WTC11 (cell line): ENCODE results near the gene PLD1. TPM values are rescaled to one million over a fixed set of nuclear protein-coding genes. Genes with fewer than 3 reads are reported as not detected.

ENCODE experiments used
- ATAC-seq: fragments of 200-7000 bp; cut with Tn5 transposase; 2 replicates; pipeline ENCODE4 v1.10.0; 2021; ENCODE audit warnings: mild to moderate bottlenecking, moderate library complexity
- CTCF ChIA-PET: fragments of 300-600 bp; sonication (Branson Sonifier 250); formaldehyde crosslinking; loops from one replicate; lab custom pipeline; 2021; ENCODE audit warnings: antibody characterized with exemption; lab: Charles Lee
- POLR2A ChIA-PET: fragments of 350-600 bp; sonication (Branson Sonifier 250); formaldehyde crosslinking; loops from one replicate; lab custom pipeline; 2021; ENCODE audit warnings: antibody characterized with exemption; lab: Charles Lee
- DNase-seq: peaks from one replicate; pipeline ENCODE4 v3.0.0; 2021; ENCODE audit warnings: low spot score
- H3K27ac Mint-ChIP-seq: 2 replicates; pipeline ENCODE4 v1.8.0; 2021; ENCODE audit warnings: mixed read lengths
- H3K27me3 Mint-ChIP-seq: 2 replicates; pipeline ENCODE4 v1.8.0; 2021; ENCODE audit warnings: low read depth, mild to moderate bottlenecking, moderate library complexity, mixed read lengths
- H3K36me3 Mint-ChIP-seq: 2 replicates; pipeline ENCODE4 v1.8.0; 2021; ENCODE audit warnings: mixed read lengths
- H3K4me1 Mint-ChIP-seq: 2 replicates; pipeline ENCODE4 v1.8.0; 2022; ENCODE audit warnings: mixed read lengths
- H3K4me3 Mint-ChIP-seq: 2 replicates; pipeline ENCODE4 v1.8.0; 2021; ENCODE audit warnings: mild to moderate bottlenecking, moderate library complexity, mixed read lengths
- H3K9me3 Mint-ChIP-seq: 2 replicates; pipeline ENCODE4 v1.8.0; 2021; ENCODE audit warnings: mixed read lengths
- ARID4B ChIP-seq: sonication (generic); formaldehyde crosslinking; IDR thresholded peaks from 2 replicates; pipeline ENCODE4 v1.8.0; 2023; ENCODE audit warnings: missing genetic modification reagents, mild to moderate bottlenecking, borderline replicate concordance
- E2F1 ChIP-seq: sonication (generic); formaldehyde crosslinking; IDR thresholded peaks from 2 replicates; pipeline ENCODE4 v1.8.0; 2022; ENCODE audit warnings: mild to moderate bottlenecking, missing genetic modification reagents
- ERG ChIP-seq: fragments of 250-450 bp; sonication (Bioruptor Pico); IDR thresholded peaks from 2 replicates; pipeline ENCODE4 v1.8.0; 2021; ENCODE audit warnings: mild to moderate bottlenecking
- ETV6 ChIP-seq: sonication (generic); formaldehyde crosslinking; IDR thresholded peaks from 2 replicates; pipeline ENCODE4 v1.8.1; 2022; ENCODE audit warnings: mild to moderate bottlenecking, missing genetic modification reagents
- GABPB1 ChIP-seq: sonication (generic); formaldehyde crosslinking; IDR thresholded peaks from 2 replicates; pipeline ENCODE4 v1.8.1; 2023; ENCODE audit warnings: mild to moderate bottlenecking, missing genetic modification reagents
- GTF2I ChIP-seq: fragments of 250-450 bp; sonication (Bioruptor Pico); conservative IDR thresholded peaks from 2 replicates; pipeline ENCODE4 v1.4.0; 2021; ENCODE audit warnings: mild to moderate bottlenecking
- IRF2 ChIP-seq: sonication (generic); formaldehyde crosslinking; IDR thresholded peaks from 2 replicates; pipeline ENCODE4 v1.8.0; 2022; ENCODE audit warnings: low read depth, missing genetic modification reagents, borderline replicate concordance
- JUN ChIP-seq: sonication (generic); formaldehyde crosslinking; IDR thresholded peaks from 2 replicates; pipeline ENCODE4 v1.8.0; 2023; ENCODE audit warnings: mild to moderate bottlenecking, missing genetic modification reagents
- MXD4 ChIP-seq: fragments of 250-450 bp; sonication (Bioruptor Pico); IDR thresholded peaks from 2 replicates; pipeline ENCODE4 v1.8.0; 2021; ENCODE audit warnings: mild to moderate bottlenecking, moderate library complexity, borderline replicate concordance
- MYBL2 ChIP-seq: sonication (generic); formaldehyde crosslinking; IDR thresholded peaks from 2 replicates; pipeline ENCODE4 v1.8.1; 2023; ENCODE audit warnings: mild to moderate bottlenecking, moderate library complexity, missing genetic modification reagents
- NR1H2 ChIP-seq: sonication (generic); formaldehyde crosslinking; IDR thresholded peaks from 2 replicates; pipeline ENCODE4 v1.9.0; 2021; ENCODE audit warnings: mild to moderate bottlenecking, moderate library complexity, missing genetic modification reagents
- NR2C2 ChIP-seq: sonication (generic); formaldehyde crosslinking; IDR thresholded peaks from 2 replicates; pipeline ENCODE4 v1.8.0; 2022; ENCODE audit warnings: mild to moderate bottlenecking, missing genetic modification reagents
- OVOL2 ChIP-seq: fragments of 250-450 bp; sonication (Bioruptor Pico); IDR thresholded peaks from 2 replicates; pipeline ENCODE4 v1.9.0; 2021; ENCODE audit warnings: mild to moderate bottlenecking, borderline replicate concordance
- SOX15 ChIP-seq: fragments of 250-450 bp; sonication (Bioruptor Pico); IDR thresholded peaks from 2 replicates; pipeline ENCODE4 v1.9.0; 2021; ENCODE audit warnings: mild to moderate bottlenecking
- STAT6 ChIP-seq: sonication (generic); formaldehyde crosslinking; conservative IDR thresholded peaks from 2 replicates; pipeline ENCODE4 v1.8.1; 2023; ENCODE audit warnings: mild to moderate bottlenecking, low read depth, missing genetic modification reagents, moderate library complexity
- USF2 ChIP-seq: sonication (generic); formaldehyde crosslinking; IDR thresholded peaks from 2 replicates; pipeline ENCODE4 v1.8.1; 2023; ENCODE audit warnings: mild to moderate bottlenecking, missing genetic modification reagents, moderate library complexity
- ZBTB43 ChIP-seq: sonication (generic); formaldehyde crosslinking; IDR thresholded peaks from 2 replicates; pipeline ENCODE4 v1.8.1; 2023; ENCODE audit warnings: mild to moderate bottlenecking, missing genetic modification reagents
- ZNF219 ChIP-seq: sonication (generic); formaldehyde crosslinking; IDR thresholded peaks from 2 replicates; pipeline ENCODE4 v1.8.0; 2023; ENCODE audit warnings: missing genetic modification reagents, mild to moderate bottlenecking, borderline replicate concordance
- ZNF396 ChIP-seq: fragments of 250-450 bp; sonication (Bioruptor Pico); IDR thresholded peaks from 2 replicates; pipeline ENCODE4 v1.8.0; 2021; ENCODE audit warnings: mild to moderate bottlenecking, moderate library complexity, borderline replicate concordance
- ZSCAN18 ChIP-seq: fragments of 250-450 bp; sonication (Bioruptor Pico); IDR thresholded peaks from 2 replicates; pipeline ENCODE4 v2.1.2; 2022; ENCODE audit warnings: mild to moderate bottlenecking, moderate library complexity
- total RNA-seq: library from RNA; stranded (reverse); gene quantifications from 3 replicates; pipeline ENCODE4 v1.2.3, GENCODE V29; 2021

The PLD1 gene
- total RNA-seq, 1 experiment from 2014 or later, result 4.0 TPM

- H3K36me3 Mint-ChIP-seq, result peaks cover 15% of the 10 kb centered on the region
- peaks cover 10% of the 10 kb centered on the region for H3K4me1 Mint-ChIP-seq
- TF ChIP-seq ZBTB43 (CRISPR knock-in tag) (no peak), GTF2I (CRISPR knock-in tag) (no peak), ZSCAN18 (CRISPR knock-in tag) (no peak), MXD4 (CRISPR knock-in tag) (no peak), ARID4B (no peak), USF2 (CRISPR knock-in tag) (no peak), ZNF219 (CRISPR knock-in tag) (no peak), SOX15 (CRISPR knock-in tag) (no peak), E2F1 (CRISPR knock-in tag) (no peak), ETV6 (no peak), IRF2 (CRISPR knock-in tag) (no peak)
- ATAC-seq, result no peak
- H3K27ac Mint-ChIP-seq, result no peak overlapping the region
- H3K9me3 Mint-ChIP-seq, result peaks cover 20% of the 10 kb centered on the region
- H3K4me3 Mint-ChIP-seq, result no peak overlapping the region
- no peak for DNase-seq
- CTCF ChIA-PET, result no interaction called here
- POLR2A ChIA-PET, result interaction anchor here (0.6 kb wide), 2 partner anchors 33 to 441 kb away, joined by 3 to 4 read pairs; no protein-coding TSS in a partner anchor
- no peaks in the 10 kb centered on the region for H3K27me3 Mint-ChIP-seq
These were observed 98.7 kb downstream of the PLD1 start for GRCh38 chr3:171711461-171712170.

GRCh38 chr3:171710359-171710758 is 99.9 kb downstream of the PLD1 start:
- H3K27ac Mint-ChIP-seq, result no peak overlapping the region
- H3K4me3 Mint-ChIP-seq, result no peak overlapping the region
- H3K9me3 Mint-ChIP-seq, result peaks cover 7% of the 10 kb centered on the region
- DNase-seq (no peak), ATAC-seq (no peak)
- POLR2A ChIA-PET, result interaction anchor here (0.7 kb wide), 1 partner anchor 65 kb away, joined by 7 read pairs; no protein-coding TSS in a partner anchor
- CTCF ChIA-PET, result interaction anchor here (1.6 kb wide), 1 partner anchor 62 kb away, joined by 3 read pairs; no protein-coding TSS in a partner anchor
- no peaks in the 10 kb centered on the region for H3K27me3 Mint-ChIP-seq
- H3K4me1 Mint-ChIP-seq, result peaks cover 10% of the 10 kb centered on the region
- peaks cover 4% of the 10 kb centered on the region for H3K36me3 Mint-ChIP-seq
- TF ChIP-seq JUN (CRISPR knock-in tag) (no peak), ERG (CRISPR knock-in tag) (no peak), STAT6 (CRISPR knock-in tag) (no peak), NR1H2 (CRISPR knock-in tag) (no peak), OVOL2 (no peak), ZNF396 (CRISPR knock-in tag) (no peak), GABPB1 (no peak), ZBTB43 (CRISPR knock-in tag) (no peak), MYBL2 (CRISPR knock-in tag) (no peak), NR2C2 (CRISPR knock-in tag) (no peak)
